Superior temporal gyrus (tissue), 1 donor: Measurements from ENCODE around the gene HIP1.
A peak's percentile ranks its signal among the peaks of the same experiment; 100 is the strongest.
"Not testable (repeated sequence)": the region's sequence is repeated elsewhere in the genome, so short reads cannot be mapped to it uniquely, and the experiment has no call there.

ENCODE experiments used
- DNase-seq: peaks from one replicate; pipeline ENCODE4 v3.0.0-alpha.2; 2016; ENCODE audit errors: extremely low spot score

Gene HIP1

GRCh38 chr7:75716992-75717626 is 21.6 kb downstream of the HIP1 start:
- DNase-seq: no peak

DNA sequence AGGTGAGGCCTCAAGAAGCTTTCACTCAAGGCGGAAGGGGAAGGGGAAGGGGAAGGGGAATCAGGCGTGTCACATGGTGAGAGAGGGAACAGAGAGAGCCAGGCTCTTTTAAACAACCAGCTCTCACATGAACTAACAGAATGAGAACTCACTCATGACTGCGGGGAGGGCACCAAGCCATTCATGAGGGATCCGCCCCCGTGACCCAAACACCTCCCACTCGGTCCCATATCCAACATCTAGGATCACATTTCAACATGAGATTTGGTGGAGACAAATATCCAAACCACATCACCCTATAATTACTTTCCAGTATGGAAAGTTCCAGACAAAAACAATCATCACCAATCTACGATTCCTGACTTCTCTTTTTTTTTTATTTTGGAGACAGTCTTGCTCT is 22.9 kb downstream of the HIP1 start:
- no peak for DNase-seq

DNA sequence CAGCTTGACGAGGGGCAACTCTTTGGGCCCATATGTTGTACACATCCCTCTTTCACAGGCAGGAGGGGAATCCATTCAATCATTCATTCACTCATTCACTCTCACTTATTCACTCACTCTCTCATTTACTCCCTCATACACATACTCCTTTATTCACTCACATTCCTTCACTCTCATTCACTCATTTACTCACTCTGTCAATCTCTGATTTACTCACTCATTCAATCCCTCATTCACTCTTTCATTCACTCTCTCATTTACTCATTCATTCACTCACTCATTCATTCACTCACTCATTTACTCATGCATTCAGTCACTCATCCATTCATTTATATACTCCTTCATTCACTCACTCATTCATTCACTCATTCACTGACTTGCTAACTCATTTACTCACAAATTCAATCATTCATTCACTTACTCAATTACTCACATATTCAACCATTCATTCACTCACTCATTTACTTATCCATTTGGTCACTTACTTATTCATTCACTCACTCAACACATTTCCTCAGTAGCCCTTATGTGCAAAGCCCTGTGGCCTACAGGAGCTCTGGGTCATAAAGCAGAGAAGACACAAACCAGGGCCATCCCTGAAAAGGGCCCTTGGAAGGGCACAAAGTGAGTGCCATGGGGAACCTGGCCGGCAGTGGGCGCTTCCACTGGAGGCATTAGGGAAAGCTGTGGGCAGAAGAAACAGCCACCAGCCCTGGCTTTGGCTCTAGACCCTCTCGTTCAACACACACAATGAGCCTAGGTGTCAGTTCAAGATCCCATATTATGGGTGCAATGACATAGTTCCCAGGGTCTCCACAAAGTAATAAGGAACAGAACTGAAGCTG is 26.0 kb downstream of the HIP1 start:
- DNase-seq: no peak

DNA sequence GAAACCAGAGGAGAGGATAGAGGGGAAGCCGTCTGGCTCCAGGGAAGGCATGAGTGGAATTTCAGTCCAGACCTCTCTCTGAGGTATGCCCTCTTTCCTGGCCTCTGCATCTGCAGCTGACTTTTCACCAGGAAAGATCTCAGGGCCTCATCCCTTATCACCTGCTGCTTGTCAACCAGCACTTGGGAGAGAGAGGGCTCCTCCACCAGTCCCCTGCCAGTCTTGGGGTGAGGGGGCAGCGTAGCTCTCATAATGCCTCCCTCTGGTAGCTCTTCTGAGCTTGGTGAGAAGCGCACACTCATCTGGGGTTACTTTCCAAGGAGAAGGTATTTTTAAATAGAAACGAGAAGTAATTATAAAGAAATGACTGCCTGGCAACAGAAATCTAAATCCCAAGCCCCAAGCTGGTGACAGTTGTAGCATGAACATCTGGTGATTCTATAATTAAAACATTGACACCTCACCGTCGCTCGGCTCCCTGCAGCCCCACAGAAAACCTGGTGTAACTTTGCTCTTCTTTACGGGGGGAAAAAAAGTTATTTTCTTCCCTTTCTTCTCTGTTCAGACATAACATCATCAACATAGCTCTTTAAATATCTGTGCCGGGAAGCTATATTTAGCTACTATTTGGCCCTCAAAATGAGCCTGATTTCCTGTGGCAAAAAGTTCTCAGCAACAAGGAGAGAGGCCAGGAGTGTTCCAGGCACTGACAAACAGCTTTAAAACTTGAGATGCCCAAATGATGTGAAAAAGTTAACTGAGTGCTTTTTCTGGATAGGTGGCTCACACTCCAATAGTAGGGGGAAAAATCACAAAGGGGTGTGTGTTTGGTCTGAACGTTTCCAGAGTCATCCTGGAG is 26.9 kb downstream of the HIP1 start:
- DNase-seq: no peak

DNA sequence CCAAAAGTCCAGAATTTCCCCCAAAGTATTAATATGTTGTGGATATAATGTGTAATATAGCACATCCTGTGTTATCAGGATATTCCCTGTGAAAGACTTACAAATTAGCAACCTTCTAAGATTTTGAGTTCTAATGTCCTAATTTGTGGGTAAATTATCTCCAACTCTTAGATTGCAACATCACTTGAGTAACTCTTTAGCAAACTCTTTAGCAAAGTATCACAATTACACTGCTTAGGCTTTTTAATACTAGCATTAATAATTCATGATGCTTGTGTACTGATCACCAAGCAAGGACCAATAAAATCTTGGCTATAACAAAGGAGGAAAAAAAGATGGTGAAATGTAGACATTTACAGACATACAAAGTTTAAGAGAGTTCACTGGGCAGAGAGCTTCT is 27.7 kb downstream of the HIP1 start:
- no peak for DNase-seq

DNA sequence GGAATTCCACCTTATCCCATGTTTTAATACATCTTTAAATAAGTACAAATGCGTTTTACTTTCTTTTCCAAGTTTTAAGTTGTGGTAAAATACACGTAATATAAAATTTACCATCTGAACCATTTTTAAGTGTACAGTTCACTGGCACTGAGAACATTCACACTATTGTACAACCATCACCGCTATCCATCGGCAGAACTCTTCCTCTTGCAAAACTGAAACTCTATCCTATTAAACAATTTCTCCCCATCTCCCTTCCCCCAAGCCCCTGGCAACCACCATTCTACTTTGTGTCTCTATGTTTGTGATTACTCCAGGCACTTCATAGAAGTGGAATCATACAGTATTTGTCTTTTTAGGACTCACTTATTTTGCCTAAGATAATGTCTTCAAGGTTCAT is 33.8 kb downstream of the HIP1 start:
- no peak for DNase-seq

- DNase-seq: no peak
Measured at GRCh38 chr7:75702515-75702914, 36.2 kb downstream of the HIP1 start.

- no peak for DNase-seq
Measured at GRCh38 chr7:75699993-75700392, 38.7 kb downstream of the HIP1 start.

DNA sequence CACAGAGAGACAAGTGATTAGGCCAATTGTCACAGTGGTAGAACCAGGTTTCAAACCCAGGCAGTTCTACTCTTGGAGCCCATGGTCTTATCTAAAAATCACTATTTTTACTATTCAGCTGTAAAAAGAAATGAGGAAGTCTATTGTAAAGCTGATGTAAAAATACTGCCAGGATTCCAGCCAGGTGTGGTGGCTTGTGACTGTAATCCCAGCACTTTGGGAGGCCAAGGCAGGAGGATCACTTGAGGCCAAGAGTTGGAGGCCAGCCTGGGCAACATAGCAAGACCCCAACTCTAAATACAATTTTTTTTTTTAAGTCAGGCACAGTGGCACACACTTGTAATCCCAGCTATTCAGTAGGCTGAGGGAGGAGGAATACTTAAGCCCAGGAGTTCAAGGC is 40.4 kb downstream of the HIP1 start:
- no peak for DNase-seq

DNA sequence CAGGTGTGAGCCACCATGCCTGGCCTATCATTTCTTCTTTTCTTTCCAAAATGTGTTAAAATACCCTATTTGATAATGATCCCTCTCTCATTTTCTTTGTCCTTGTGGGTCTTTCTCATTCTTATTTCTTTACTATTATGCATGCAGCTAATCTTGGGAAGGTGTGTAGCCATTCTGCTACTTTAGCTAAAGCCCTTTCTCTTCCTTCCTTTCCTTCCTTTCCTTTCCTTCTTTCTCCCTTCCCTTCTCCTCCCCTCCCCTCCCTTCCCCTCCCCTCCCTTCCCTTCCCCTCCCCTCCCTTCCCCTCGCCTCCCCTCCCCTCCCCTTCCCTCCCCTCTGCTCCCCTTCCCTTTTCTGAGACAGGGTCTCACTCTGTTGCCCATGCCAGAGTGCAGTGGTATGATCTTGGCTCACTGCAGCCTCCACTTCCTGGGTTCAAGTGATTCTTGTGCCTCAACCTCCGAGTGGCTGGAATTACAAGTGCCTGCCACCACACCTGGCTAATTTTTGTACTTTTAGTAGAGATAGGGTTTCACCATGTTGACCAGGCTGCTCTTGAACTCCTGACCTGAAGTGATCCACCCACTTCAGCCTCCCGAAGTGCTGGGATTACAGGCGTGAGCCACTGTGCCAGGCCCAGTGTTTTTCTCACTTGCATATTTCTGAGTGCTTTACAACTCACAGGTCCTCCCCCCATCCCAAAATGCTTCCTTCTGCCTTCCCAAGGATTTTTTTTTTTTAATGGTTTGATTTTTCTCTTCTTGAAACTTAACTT is 42.3 kb downstream of the HIP1 start:
- no peak for DNase-seq

DNA sequence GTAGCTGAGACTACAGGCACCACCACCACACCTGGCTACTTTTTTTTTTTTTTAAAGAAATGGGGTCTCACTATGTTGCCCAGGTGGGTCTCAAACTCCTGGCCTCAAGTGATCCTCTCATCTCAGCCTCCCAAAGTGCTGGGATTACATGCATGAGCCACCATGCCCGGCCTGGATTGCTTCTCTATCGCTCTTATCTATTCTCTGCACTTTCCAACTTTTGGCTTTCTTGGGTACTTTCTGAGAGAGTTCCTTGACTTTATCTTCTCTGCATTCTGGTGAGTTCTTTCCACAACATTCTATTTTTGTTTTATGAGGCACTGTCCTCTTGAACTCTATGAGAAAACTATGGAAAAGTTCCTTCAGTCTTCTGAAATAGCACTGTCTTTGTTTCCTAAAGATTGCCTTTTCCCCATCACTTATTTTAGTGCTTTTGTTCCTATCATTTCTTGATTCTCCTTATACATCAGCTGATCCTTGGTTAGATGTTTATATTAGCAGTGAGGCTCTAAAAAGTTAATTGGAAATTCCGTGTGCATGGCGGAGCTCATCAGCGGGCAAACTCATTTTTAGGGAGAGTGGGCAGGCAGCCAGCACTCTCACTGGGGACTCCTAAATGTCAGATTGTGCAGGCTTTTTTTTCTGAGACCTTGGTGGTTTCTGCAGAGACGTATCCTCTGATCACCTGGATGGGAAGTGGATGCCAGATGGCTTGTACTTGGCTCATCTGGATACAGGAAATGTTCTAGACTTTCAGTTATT is 43.9 kb downstream of the HIP1 start:
- DNase-seq: no peak

- not testable (repeated sequence) for DNase-seq
Measured at GRCh38 chr7:75693668-75694067, 45.1 kb downstream of the HIP1 start.

- DNase-seq: no peak
Measured at GRCh38 chr7:75691793-75692543, 46.8 kb downstream of the HIP1 start.

DNA sequence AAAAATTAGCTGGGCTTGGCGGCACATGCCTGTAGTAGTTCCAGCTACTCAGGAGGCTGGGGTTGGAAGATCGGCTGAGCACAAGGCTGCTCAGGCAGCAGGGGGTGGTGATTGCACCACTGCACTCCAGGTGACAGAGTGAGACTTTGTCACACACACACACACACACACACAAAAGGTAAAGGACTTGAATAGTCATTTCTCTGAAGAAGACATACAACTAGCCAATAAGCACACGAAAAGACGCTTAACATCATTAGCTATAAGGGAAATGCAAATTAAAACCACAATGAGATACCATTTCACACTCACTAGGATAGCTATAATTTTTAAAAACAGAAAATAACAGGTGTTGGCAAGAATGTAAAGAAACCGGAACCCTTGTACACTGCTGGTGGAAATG is 48.6 kb downstream of the HIP1 start:
- no peak for DNase-seq

GRCh38 chr7:75689246-75690099 is 49.3 kb downstream of the HIP1 start:
- DNase-seq: peak; percentile 42

DNA sequence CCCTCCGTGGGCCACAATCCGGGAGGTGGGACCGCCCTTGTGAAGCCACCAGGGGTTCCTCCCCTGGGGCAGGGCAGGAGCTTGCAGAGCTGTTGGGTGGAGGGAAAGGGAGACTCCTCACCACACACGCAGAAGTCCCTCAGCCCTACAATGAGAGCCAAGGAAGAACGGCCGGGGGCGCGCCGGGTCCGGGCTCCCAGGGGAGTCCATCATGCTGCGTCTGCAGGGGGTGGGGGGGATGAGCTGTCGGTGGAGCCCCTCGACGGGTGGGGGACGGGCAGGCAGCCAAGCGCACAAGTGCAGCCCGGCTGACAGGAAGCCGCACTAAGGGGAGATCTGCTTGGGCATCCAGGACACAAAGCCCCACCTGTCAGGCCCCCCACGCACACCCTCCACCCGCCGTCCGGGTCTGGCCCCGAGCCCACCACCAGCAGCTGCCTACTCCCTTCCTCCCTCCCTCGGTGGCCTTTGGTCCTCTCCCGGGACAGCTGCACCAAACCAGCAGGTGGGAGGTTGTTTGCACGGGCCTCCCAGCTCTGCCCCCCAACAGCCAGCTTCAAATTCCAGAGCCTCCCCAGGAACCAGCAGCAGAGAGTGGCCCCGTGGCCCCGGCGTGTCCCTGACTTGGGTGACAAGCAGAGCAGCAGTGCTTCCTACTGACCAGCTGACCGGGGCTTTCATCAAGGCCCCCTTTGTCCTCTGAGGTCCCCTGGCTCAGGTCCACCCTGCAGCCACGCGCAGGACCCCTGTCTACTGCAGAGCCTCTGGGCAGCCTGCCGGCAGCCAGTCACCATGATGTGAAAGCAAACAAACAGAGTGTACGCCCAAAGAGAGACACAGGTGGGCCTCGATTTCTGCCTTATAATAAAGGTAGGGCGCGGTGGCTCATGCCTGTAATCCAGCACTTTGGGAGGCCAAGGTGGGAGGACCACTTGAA is 50.3 kb downstream of the HIP1 start:
- DNase-seq: peak; percentile 93

DNA sequence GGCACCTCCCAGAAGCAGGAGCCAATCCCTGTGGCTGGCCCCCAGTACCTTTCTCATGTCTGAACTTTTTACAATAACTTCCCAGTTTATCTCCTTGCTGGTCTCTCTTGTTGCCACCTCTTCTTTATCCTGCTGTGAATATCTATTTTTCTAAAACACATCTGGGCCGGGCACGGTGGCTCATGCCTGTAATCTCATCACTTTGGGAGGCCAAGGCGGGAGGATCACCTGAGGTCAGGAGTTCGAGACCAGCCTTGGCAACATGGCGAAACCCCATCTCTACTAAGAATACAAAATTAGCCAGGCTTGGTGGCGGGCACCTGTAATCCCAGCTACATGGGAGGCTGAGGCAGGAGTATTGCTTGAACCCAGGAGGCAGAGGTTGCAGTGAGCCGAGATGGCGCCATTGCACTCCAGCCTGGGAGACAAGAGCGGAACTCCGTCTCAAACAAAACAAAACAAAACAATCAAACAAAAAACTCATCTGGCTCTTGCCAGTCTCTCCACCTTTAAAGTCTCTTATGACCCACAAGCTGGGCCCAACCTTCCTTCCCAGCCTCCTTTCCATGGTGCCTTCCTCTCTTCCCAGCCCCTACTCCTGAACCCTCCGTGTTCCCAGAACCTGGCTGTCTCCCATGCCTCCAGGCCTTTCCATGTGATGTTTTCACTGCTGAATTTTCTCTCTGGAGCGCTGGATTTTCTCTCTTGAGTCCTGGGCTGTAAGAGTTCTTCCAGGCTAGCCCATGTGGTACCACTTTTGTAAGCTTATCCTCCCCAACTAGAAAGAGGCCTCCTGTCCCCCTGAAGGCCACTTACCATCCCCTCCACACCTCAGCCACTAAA is 51.3 kb downstream of the HIP1 start:
- peak; percentile 30 for DNase-seq
